ENCODE results near the gene ANKRD30BL. TPM values are rescaled to one million over a fixed set of nuclear protein-coding genes. Genes with fewer than 3 reads are reported as not detected.
"Not testable (repeated sequence)": the region's sequence is repeated elsewhere in the genome, so short reads cannot be mapped to it uniquely, and the experiment has no call there.

Gene ANKRD30BL, protein sequence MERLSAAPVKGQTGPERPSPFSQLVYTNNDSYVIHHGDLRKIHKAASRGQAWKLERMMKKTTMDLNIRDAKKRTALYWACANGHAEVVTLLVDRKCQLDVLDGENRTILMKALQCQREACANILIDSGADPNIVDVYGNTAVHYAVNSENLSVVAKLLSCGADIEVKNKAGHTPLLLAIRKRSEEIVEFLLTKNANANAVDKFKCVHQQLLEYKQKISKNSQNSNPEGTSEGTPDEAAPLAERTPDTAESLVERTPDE
- not detected in 2 replicates for total RNA-seq
- polyA plus RNA-seq, result not detected in 2 replicates
- polyA plus RNA-seq (2011; cell fraction: cytosol; rRNA removed), result not detected in 2 replicates
- not detected in 2 replicates for polyA plus RNA-seq (2011; cell fraction: nucleus; rRNA removed)
- not detected in 2 replicates for polyA plus RNA-seq (2012)
- polyA minus RNA-seq, result not detected in 2 replicates
- polyA minus RNA-seq (2011; cell fraction: cytosol; rRNA and poly(A)+ RNA removed), result not detected
- not detected in 2 replicates for polyA minus RNA-seq (2011; cell fraction: nucleus; rRNA and poly(A)+ RNA removed)
- Bru-seq, nascent RNA, result not detected
- BruChase-seq, experiment 1, labeled RNA remaining after a 6-hour chase, result not detected
- not detected for BruChase-seq, experiment 2, labeled RNA remaining after a 2-hour chase
- long read RNA-seq, result 0 reads

DNA sequence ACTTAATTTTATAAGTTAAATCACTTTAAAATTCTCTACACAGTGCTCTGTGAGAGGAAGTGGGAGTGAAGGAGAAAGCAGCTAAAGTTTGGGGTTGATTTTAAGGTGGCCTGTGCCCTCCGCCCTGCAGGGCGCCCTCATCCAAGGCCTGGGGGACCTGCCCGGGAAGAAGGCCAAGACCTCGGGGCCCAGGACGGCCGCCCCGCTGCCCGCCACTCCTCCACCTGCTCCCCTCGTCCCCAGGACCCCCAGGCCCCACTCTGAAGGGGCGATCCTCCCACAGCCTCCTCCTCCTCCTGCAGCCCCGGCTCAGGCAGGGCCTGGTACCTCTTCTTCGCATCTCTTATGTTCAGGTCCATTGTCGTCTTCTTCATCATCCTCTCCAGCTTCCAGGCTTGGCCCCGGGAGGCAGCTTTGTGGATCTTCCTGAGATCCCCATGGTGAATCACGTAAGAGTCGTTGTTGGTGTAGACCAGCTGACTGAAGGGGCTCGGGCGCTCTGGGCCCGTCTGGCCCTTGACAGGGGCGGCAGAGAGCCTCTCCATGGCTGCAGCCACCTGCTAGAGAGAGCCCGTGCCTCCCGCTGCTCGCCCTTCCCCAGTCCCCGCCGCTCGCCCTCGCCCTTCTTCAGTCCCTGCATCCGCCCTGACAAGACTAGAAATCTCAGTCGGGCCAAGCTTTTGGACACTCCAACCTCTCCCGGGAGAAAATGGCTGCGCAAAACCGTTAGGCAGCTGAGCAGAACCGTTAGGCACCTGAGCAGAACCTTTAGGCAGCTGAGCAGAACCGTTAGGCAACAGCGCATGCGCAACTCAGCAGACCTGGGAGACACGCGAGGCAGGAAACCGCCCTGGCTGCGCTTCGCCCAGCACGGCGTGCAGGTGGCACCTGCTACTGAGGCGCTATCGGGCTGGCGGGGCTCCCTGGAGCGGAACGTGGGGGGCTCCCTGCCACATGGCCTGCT, at the start of gene ANKRD30BL:
Gene ANKRD30BL (minus strand): TSS at position 792 of the 964 bp plus-strand sequence. CDS start 247 bp downstream, at position 545.
- H2AFZ ChIP-seq (ENCODE audit: low read depth, low read length); CTCF ChIA-PET; intact Hi-C loops (cut with micrococcal nuclease); BruUV-seq (replicated peaks); H3K27me3 ChIP-seq (ENCODE audit: control insufficient read depth in 2 of 2, insufficient read depth in 2 of 2, low read length in 2 of 2); POLR2A ChIA-PET; H3K9me1 ChIP-seq (replicated peaks; ENCODE audit: control insufficient read depth, extremely low read depth, insufficient read depth, low read length); H4K20me1 ChIP-seq (replicated peaks; ENCODE audit: control insufficient read depth, extremely low read depth, insufficient read depth, low read length); H3K79me2 ChIP-seq (ENCODE audit: control insufficient read depth, insufficient read depth, low read length); H3K27ac ChIP-seq (ENCODE audit: insufficient read depth, low read depth, low read length); DNase-seq (ENCODE audit: low read depth, low spot score); H3K36me3 ChIP-seq (ENCODE audit: control insufficient read depth in 2 of 2, extremely low read depth in 1 of 2, insufficient read depth in 2 of 2, low read length in 2 of 2); FAIRE-seq; H3K9me3 ChIP-seq (replicated peaks; ENCODE audit: control insufficient read depth, insufficient read depth, low read length); H3K4me3 ChIP-seq (replicated peaks in 1 of 3; ENCODE audit: insufficient read depth in 1 of 3, low read depth in 1 of 3, low read length in 3 of 3); H3K9ac ChIP-seq (replicated peaks; ENCODE audit: extremely low read depth, insufficient read depth, low read length); dilution Hi-C loops (cut with MboI; ENCODE audit: extremely low pct_ligation_motif_present, low sequenced_read_pairs); H3K4me1 ChIP-seq (ENCODE audit: control insufficient read depth, extremely low read depth, insufficient read depth, low read length); H3K4me2 ChIP-seq (ENCODE audit: insufficient read depth, low read length): not testable (repeated sequence)

DNA sequence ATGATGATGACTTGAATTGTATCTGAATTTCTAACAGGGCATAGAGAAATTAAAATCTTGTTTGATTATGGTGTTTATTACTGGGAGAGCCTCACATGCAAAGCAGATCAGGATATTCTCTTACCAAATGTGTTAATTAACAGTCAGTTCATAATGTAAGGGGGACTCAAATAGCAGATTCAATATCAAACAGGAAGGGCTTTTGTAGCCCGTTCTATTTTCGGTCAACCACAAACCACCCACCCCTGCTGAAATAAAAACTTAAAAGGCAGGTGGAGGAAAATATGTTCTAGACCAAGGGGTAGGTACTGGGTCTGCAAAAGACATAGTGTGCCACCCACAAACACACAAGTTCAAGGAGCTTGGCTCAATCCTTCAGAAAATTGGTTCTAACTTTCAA, 41.1 kb upstream of the ANKRD30BL start:
- FAIRE-seq; BruUV-seq (replicated peaks); CTCF ChIA-PET: not testable (repeated sequence)

DNA sequence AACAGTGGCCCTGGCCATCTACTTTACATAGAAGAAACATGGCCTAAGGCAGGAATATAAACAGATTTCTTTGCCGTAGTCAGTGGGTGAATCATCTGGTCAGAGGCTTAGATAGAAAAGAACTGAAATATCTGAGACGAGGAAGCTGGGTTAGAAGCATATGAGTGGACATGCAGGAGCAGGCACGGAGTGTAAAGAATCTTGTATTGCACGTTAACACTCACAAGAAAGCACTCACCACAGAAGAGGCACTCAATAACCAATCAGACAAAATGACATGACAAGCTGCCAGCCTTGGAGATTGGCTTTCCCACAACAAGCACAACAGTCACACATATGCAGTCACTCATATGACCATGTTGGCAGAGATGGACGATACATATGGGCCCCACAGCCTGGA, 31.1 kb upstream of the ANKRD30BL start:
- CTCF ChIA-PET; H3K4me1 ChIP-seq (ENCODE audit: control insufficient read depth, extremely low read depth, insufficient read depth, low read length); H3K9me3 ChIP-seq (replicated peaks; ENCODE audit: control insufficient read depth, insufficient read depth, low read length); H3K9ac ChIP-seq (replicated peaks; ENCODE audit: extremely low read depth, insufficient read depth, low read length); H3K4me2 ChIP-seq (ENCODE audit: insufficient read depth, low read length); intact Hi-C loops (cut with micrococcal nuclease); dilution Hi-C loops (cut with MboI; ENCODE audit: extremely low pct_ligation_motif_present, low sequenced_read_pairs); H3K79me2 ChIP-seq (ENCODE audit: control insufficient read depth, insufficient read depth, low read length); H3K4me3 ChIP-seq (replicated peaks in 1 of 3; ENCODE audit: insufficient read depth in 1 of 3, low read depth in 1 of 3, low read length in 3 of 3); H4K20me1 ChIP-seq (replicated peaks; ENCODE audit: control insufficient read depth, extremely low read depth, insufficient read depth, low read length); H2AFZ ChIP-seq (ENCODE audit: low read depth, low read length); POLR2A ChIA-PET; H3K27me3 ChIP-seq (ENCODE audit: control insufficient read depth in 2 of 2, insufficient read depth in 2 of 2, low read length in 2 of 2); BruUV-seq (replicated peaks); H3K27ac ChIP-seq (ENCODE audit: insufficient read depth, low read depth, low read length); DNase-seq (ENCODE audit: low read depth, low spot score); H3K9me1 ChIP-seq (replicated peaks; ENCODE audit: control insufficient read depth, extremely low read depth, insufficient read depth, low read length); H3K36me3 ChIP-seq (ENCODE audit: control insufficient read depth in 2 of 2, extremely low read depth in 1 of 2, insufficient read depth in 2 of 2, low read length in 2 of 2); FAIRE-seq: not testable (repeated sequence)

More for the DNA sequence above, 41.1 kb upstream of the ANKRD30BL start:
- H3K27ac ChIP-seq (ENCODE audit: insufficient read depth, low read depth, low read length); H3K27me3 ChIP-seq (ENCODE audit: control insufficient read depth in 2 of 2, insufficient read depth in 2 of 2, low read length in 2 of 2); H3K9ac ChIP-seq (replicated peaks; ENCODE audit: extremely low read depth, insufficient read depth, low read length); dilution Hi-C loops (cut with MboI; ENCODE audit: extremely low pct_ligation_motif_present, low sequenced_read_pairs); DNase-seq (ENCODE audit: low read depth, low spot score); H3K36me3 ChIP-seq (ENCODE audit: control insufficient read depth in 2 of 2, extremely low read depth in 1 of 2, insufficient read depth in 2 of 2, low read length in 2 of 2); H3K79me2 ChIP-seq (ENCODE audit: control insufficient read depth, insufficient read depth, low read length); H3K4me3 ChIP-seq (replicated peaks in 1 of 3; ENCODE audit: insufficient read depth in 1 of 3, low read depth in 1 of 3, low read length in 3 of 3); H3K9me1 ChIP-seq (replicated peaks; ENCODE audit: control insufficient read depth, extremely low read depth, insufficient read depth, low read length); H3K4me2 ChIP-seq (ENCODE audit: insufficient read depth, low read length); H4K20me1 ChIP-seq (replicated peaks; ENCODE audit: control insufficient read depth, extremely low read depth, insufficient read depth, low read length); H3K9me3 ChIP-seq (replicated peaks; ENCODE audit: control insufficient read depth, insufficient read depth, low read length); POLR2A ChIA-PET; H2AFZ ChIP-seq (ENCODE audit: low read depth, low read length); H3K4me1 ChIP-seq (ENCODE audit: control insufficient read depth, extremely low read depth, insufficient read depth, low read length): not testable (repeated sequence)
- intact Hi-C loops (cut with micrococcal nuclease), result loop anchor here (5.0 kb wide), 1 partner anchor 34 kb away; no protein-coding TSS in a partner anchor
